Stimulated activated CD8-positive, alpha-beta memory T cell treated with anti-CD3 and anti-CD28 coated beads, Interleukin-12 subunit alpha, Interleukin-12 subunit beta, amount 100 ng/mL, for 4 hours (primary cell): ENCODE measurements around the gene RAD51B.
"Not testable (repeated sequence)": the region's sequence is repeated elsewhere in the genome, so short reads cannot be mapped to it uniquely, and the experiment has no call there.

Source experiments
- DNase-seq: peaks from one replicate; pipeline ENCODE4 v3.0.0-alpha.2; 2020; ENCODE audit warnings: low read depth

The RAD51B gene

DNA sequence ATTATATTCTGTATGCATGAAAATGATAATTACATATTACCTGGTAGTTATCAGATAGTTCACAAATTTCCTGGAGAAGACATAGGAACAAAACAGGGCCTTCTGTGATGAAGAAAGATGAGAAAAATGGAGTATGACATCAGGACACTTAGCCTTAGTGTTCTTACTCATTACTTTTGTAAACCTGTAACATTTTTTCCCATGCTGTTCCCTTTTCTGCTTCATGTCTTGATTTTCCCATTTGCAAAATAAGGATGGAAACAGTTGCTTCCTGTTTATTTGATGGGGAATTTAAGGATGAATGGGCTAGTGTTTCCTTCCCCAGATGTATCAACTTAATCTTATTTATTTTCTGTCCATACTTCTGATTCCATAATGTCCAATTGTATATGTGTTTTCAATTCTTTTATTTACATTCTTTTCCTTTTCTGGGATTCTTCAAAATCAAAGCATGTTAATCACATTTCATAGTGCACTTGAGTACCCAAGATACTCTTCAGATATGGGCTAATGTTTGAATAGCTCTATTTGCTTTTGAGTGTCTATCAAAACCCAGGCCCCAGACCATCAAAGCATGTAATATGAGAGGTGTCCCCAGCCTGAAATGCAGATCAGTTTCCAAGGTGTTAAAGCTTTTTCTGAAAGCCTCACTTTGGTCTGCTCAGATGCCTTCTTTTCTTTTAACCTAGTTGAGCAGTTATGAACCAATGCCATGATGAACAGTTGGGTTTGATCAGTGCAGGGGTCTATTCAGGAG is 260.5 kb downstream of the RAD51B start:
- DNase-seq: no peak

DNA sequence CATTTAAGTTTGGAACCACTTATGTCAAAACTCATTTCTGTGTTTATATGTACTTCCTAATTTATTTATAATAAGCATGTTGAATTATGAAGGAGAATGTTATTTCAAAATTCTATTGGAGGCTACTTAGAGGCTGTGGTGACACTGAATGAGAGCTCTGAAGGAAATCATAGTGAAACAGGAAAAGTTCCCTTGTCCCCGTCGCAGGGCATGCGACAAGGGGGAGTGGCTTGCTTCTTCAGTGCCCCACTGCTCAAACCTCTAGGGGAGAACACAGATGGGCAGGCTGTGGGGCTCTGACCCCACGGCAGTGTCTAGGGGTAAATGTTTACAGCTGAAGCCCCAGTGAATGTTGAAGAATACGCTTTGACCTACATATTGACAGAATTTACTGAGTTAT is 261.9 kb downstream of the RAD51B start:
- no peak for DNase-seq

DNA sequence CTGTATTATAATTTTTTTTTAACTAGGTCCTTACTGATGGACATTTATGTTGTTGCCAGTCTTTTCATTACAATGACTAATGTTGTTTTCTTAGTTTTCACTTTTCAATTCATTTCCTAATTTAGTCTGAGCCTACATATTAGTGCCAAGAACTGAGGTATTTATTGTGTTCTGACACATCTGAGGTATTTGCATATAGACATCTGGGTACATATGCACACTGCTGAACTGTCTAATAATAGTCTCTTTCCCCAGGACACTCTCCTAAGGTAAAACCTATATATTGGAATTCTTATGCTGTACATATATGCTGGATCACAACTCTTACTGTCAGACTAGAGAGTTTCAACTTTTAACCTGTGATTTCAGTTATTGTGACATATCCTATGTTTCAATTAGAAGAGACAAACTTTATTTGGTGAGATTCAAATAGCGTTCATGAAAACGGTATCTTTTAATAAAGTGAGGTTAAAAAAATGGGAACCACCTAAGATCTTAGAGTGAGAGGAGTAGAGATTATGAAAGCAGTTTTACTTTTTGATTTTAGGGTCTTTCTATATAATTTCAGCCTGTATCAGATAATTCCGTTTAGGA is 263.2 kb downstream of the RAD51B start:
- no peak for DNase-seq

DNA sequence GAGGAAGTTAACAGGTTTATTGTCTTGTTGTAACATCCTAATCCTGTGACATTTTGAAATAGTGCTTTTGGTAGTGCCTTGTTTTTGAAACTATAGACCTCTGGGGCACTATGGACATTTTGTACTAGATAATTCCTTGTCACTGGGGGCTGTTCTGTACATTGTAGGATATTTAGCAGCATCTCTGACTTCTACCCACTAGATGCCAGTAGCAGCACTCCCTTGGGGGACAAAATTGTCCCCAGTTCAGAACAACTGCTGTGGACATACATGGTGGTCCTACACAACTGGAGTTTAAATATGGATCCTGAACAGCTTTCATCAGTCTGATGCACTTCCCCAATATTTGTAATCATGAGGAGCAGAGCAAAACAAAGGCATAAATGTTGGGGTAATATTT is 264.7 kb downstream of the RAD51B start:
- DNase-seq: no peak

DNA sequence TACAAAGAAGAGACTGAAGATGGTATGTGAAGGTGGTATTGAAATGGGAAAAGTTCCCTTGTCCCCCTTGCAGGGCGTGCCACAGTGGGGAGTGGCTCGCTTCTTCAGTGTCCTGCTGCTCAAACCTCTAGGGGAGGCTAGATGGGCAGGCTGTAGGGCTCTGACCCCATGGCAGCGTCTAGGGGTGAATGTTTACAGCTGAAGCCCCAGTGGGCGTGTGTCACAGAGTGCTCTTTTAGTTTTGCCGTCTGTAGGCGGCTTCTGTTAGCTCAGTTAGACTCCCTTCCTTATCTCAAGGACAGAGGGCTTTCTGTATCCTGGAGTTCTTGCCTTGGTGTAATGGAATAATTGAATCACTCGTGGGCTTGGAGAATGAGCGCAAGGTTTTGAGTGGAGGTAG is 266.2 kb downstream of the RAD51B start:
- DNase-seq: no peak

DNA sequence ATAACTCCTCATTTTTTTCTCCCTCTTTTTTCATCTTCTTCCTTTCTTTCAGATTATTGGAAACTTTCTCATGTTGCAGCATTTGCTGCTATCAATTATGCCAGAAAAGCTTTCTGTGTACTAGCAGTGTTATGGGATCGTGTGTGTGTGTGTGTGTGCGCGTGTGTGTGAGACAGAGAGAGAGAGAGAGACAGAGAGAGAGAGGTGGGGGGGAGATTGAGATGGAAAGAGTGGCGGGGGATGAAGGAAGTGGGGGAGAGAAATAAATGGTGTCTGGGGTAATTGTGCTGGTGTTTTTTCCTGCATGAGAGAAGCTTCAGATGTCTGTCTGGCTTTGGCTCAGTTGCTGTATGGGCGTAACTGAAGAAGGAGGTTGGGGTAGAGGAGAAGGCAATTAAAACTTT is 268.9 kb downstream of the RAD51B start:
- no peak for DNase-seq

DNA sequence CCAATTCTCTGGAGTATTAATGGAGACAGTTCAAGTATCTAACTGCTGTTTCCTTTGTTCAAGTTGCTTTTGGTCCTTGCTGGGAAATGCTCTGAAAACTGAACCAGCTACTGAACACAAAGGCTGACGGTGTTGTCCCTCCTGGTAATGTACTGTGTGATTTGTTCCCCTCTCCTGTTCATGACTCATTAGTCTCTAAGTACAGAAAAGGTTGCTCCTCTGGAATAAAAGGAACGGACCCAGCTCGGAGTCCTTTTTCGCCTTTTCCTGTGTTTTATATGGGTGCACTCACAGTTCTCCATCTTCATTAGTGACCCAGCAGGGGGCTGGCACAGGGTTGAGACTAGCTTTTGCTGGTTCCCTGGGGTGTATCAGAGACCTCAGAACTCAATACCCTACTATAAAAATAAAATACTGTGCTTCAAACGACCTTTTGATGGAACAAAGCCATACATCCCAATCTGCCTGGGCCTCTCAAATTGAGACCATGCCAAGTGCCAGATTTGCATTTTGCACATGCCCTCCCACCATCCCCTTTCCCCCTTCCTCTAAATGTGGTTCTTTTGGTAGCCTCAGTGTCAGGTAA is 269.7 kb downstream of the RAD51B start:
- no peak for DNase-seq

DNA sequence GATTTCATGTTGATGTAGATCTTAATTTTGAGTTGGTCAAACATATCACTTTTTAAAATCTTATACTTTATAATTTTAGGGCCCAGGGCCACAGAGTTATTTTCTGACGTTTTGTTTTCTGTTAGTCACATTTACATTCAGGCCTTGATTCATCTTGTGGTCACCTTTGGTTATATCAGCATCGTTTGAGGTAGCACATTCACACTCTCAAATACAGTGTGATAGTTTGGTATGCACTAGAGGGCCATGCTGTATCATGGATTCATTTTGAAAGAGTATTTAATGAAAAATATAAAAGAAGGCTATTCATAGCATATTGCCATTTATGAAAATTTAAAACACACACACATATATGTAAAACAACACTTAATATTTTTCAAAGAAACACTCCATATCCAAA is 274.6 kb downstream of the RAD51B start:
- no peak for DNase-seq

DNA sequence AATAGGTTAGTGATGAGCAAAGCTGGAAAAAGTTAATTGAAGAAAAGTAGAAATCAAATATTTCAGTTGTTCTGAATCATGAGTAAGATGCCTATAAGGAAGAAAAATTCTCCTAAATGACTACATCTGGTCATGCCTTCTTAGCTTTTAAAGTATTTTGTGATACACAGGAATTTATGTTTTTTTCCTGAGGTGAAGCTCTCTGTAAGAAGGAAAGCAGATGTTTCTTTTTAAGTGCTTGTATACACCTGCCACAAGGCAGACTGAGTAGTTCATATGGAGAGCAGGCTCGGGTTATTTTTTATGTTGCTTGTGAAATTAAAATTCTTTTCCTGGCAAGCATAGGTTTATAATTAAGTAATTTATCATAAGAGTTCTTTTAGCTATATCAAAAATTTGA is 275.2 kb downstream of the RAD51B start:
- no peak for DNase-seq

DNA sequence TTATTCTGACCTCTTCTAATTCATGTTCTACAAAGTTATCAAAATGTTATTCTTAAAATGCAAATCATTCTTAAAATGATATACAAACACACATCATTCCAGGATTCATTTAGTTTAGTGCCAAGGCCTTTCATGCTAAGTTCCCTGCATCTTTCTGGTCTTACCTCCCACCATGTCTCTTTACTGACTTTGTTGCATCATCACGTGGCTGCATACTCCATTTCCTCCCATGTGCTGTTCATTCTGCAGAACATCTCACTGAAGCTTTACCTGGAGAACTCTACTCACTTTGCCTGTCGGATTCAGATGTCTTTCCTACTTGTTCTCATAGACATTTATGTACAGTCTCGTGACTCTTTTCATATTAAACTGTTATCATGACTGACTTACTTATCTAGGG is 278.1 kb downstream of the RAD51B start:
- no peak for DNase-seq

DNA sequence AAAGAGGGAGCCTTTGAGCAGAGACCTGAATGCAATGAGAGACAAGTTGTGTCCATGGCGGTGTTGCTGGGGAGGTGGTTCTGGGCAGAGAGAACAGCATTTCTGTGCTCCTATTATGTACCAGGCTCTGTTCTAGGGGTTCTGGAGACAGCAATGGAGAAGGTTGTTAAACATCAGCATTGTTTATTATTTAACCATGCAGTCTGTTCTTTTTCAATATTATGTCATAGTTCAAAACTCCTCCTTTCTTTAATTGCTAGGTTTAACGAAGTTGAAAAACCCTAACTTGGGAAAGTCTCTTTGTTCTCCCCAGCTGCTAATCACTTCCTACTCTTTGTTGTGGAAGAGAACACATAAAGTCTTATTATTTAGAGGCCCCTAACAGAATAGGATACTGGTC is 279.3 kb downstream of the RAD51B start:
- DNase-seq: no peak

DNA sequence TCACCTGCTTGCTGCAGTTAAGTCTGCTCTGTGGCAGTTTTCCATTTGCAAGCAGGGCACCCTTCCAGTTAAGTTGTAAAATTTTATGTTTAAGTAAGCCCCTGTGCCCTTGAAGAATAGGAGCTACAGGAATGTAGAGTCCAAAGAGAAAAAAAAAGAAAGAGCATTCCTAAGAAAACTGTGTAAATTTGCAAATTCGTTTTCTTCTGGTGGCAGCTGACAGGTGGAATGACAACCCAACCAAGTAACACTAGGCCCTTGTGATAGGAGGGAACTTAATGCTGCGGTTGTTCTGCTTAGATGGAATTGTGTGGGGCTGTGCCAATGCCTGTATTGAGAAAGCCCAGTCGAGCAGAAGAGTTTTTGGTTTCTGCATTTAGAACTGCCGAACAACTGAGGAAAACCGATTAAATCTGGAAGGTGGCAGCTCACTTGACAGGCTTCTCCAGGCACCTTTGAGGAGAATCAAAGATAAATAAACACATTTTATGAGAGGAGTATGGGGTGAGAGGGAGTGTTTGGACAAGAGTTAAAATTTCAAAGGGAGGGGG is 280.0 kb downstream of the RAD51B start:
- no peak for DNase-seq

DNA sequence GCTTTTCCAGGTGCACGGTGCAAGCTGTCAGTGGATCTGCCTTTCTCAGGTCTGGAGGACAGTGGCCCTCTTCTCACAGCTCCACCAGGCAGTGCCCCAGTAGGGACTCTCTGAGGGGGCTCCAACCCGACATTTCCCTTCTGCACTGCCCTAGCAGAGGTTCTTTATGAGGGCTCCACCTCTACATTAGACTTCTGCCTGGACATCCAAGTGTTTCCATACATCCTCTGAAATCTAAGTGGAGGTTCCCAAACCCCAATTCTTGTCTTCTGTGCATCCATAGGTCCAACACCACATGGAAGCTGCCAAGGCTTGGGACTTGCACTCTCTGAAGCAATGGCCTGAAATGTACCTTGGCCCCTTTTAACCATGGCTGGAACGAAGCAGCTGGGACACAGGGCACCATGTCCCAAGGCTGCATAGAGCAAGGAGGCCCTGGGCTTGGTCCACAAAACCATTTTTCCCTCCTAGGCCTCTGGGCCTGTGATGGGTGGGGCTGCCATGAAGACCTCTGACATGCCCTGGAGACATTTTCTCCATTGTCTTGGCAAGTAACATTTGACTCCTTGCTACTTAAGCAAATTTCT is 282.2 kb downstream of the RAD51B start:
- DNase-seq: not testable (repeated sequence)

DNA sequence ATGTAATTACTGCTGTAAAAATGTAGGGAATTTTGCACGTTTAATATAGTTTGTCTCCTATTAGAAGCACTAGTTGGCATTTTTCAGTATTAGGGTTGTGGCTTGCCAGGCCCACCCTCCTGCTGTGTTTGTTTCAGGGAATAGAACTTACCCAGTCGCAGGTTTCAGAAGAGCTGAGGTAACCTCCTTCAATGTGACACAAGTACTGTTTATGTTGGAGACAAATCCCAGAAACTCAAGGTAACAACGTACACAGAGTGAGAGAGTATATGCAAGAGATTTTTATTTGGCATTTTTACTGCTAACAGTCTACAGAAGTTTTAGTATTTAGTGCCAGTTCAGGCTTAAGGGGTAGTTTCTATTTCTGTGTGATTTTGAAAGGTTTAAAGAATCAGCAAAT is 284.3 kb downstream of the RAD51B start:
- no peak for DNase-seq

DNA sequence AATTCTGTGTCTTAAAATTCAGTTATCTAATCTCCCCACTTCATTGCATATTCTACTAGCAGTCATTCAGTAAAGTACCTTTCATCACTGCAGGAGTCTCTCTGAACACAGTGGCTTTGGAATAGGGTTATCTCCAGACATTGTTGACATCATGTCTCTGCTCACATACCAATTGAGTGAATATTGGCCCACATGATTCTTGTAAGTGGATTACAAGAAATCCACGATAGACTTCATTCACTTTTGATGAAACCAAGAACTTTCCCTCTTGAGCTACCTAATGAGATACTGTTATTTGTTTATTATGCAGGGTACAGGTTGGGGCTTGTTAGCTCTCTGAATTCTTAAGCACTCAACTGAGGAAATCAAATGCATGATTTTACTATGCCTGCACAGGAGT is 284.9 kb downstream of the RAD51B start:
- DNase-seq: no peak

DNA sequence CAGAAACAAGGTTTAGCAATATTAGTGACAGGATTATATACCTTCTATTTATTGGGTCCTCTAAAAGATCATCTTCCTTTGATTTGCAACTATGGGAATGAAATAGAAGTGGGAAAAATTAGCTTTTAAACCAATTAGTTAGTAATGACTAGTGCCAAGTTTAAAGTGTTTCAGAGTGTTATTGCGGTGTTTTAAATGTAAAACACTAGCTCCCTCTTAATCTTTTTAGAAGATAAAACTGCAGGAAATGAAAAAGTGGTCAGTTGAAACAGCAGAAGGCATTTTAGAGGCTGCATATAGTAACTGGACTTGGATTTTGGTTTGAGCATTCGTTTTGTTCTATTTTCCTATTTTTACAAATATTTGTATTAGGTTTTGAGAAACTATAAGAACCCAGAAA is 286.2 kb downstream of the RAD51B start:
- no peak for DNase-seq

DNA sequence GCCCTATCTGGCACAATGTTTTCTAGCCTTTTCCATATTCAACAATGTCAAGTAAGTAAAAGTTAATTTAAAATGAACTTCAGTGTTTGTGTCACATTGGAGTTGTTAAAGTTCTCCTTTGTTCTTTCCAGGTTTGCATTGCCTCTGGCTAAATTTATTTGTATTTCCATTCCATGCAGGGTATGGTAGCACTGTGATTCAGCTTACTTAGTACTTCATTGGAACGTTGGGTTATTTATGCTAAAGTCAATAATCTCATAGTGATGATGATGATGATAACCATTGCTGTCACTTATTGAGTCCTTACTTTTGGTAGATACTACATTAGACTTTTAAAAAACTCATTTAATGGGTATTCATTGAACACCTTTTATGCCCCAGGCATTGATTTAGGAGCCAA is 286.9 kb downstream of the RAD51B start:
- no peak for DNase-seq

DNA sequence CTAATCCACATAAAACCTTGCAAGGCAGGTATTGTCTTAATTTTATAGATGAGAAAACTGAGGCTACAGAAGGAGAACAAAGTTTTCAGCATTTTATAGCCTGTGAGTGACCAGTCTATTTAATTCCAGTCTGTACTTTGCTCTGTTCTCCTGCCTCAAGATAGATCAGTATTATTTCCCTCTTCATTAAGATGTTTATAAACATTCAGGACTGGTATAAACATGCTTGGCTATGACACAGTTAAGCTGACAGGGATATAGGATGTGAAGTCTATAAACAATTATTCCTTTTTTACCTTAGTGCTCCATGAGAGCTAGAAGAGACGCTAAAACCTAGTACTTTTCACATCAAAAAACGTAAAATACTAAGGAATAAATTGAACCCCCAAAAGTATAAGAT is 287.3 kb downstream of the RAD51B start:
- DNase-seq: no peak

DNA sequence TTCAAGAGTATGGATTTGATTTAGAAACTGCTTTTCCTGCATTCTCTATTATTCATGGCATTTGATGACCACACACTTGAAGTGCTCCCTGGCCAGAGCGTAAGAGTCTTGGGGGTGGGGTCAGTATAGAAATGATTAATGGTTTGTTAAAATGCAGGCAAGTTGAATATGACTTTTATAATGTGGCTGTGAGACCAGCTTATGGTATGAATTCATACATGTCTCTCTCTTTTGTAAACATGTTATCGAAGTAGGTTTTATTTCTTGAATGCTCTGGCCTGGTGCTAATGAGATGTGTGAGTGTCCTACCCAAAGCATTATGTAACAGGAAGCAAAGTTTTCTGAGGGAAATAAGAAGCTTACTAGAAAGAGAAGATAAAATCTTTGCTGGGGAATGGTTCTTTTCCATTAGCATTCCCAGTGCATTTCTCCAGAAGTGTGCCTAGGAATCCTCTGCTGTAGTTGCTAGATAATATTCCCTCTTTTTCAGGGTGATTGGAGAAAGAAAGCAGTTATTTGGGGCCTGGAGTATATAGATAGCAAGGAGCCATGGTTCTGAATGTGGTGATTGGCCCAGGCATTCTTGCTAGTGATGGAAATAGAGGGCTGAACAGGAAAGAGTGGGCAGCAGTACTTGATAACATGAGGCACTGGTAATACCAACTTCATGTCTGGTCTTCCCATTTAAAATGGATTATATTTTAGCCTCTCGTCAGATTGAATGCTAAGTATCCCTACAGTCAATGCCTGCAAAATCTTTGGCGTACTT is 289.7 kb downstream of the RAD51B start:
- no peak for DNase-seq

DNA sequence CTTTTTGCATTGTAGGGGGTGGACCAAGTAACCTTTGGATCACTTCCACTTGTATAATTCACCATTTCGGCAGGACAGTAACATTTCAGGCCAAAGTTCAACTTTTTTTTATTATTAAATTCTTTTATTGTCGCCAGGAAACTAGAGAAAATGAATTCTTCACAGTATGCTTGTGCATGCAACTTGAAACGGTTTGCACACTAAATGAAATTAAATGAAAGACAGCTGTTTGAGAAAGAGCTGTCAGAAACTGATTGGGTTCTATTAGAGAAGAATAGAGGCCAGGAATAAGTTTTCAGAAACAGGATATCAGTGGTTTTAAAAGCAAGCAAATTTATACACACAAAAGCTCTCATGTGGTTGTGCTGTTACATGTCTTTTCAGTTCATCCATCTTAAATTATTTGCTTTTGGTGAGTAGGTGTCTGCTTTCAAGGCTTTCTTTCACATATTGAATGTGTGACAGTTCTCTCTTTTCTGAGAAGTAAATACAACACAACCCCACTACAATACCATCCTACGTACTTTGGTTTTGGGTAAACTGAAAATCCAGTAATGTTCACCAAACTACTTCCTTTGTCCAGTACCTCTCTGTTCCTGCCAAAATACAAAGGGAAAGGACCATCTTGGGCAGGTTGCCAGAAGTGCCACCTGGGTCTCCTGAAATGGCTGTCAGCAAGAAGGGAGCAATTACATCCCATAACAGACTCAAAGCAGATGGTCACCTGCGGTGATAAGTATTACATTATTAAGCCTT is 291.7 kb downstream of the RAD51B start:
- DNase-seq: no peak

DNA sequence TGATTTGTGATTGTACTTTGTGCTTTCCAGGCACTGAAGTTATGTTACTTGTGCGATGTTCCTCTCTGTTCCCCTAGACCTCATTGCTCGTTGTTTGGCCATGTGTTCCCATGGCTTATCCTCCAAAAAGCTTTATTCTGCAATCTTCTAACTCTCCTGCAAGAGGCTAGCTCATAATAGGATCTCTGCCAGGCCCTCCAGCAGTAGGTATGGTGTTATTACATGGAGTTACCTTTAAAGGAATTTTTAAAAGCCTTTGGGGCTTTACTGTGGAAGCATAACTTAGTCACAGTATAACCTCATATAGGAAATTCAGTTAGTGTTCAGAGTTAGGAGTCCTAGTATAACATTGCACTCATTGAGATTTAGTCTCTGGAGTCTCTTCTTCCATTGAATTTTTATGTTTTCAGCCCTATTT is 292.3 kb downstream of the RAD51B start:
- DNase-seq: no peak

DNA sequence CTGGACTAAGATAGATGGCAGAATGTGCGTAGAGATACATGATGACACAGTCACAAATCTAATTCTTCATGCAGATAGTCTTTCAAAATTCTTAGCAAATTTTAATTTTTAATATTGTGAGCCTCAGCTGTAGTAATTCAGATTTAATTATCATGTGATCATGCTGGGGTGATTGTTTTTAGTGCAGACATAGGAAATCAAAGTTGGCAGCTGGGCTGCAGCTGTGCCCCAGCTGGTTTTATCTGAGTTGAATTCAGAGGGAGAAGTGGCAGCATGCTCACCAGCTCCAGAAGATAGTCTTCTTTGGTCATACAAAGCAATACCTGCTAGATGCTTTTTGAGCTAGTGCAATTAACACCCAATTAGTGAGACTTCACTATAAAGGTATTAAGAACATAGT is 292.9 kb downstream of the RAD51B start:
- no peak for DNase-seq
